MCF 10A (cell line): ENCODE measurements around the gene UNC5A. TPM values are rescaled to one million over a fixed set of nuclear protein-coding genes. Genes with fewer than 3 reads are reported as not detected.

Experiments
- BruUV-seq: library from RNA; stranded (reverse); fragments of 400-500 nt; replicated peaks from 2 replicates; lab custom pipeline; 2021; lab: Mats Ljungman, UMichigan
- CTCF ChIA-PET: fragments of 300-600 bp; sonication (Branson Sonifier 250); formaldehyde crosslinking; extraction: SDS; loops from one replicate; lab custom pipeline; 2021; ENCODE audit warnings: antibody characterized with exemption, inconsistent platforms; lab: Yijun Ruan, JAX
- POLR2A ChIA-PET: fragments of 300-600, 350-650 bp; sonication (Branson Sonifier 250); formaldehyde crosslinking; extraction: SDS; loops from one replicate; lab custom pipeline; 2020; ENCODE audit warnings: antibody characterized with exemption, inconsistent platforms; lab: Yijun Ruan, JAX
- DNase-seq: peaks from one replicate; pipeline ENCODE4 v3.0.0-alpha.2; 2018; ENCODE audit not compliant: unreplicated experiment
- H3K27ac Mint-ChIP-seq: one replicate; pipeline ENCODE4 v1.8.0; 2022; ENCODE audit warnings: mild to moderate bottlenecking, low read depth, mixed read lengths; ENCODE audit not compliant: unreplicated experiment
- H3K27me3 Mint-ChIP-seq: one replicate; pipeline ENCODE4 v1.8.0; 2022; ENCODE audit warnings: mixed read lengths; ENCODE audit not compliant: insufficient read depth, unreplicated experiment
- H3K36me3 Mint-ChIP-seq: one replicate; pipeline ENCODE4 v1.8.0; 2022; ENCODE audit warnings: mild to moderate bottlenecking, moderate library complexity, mixed read lengths; ENCODE audit not compliant: insufficient read depth, unreplicated experiment
- H3K4me1 Mint-ChIP-seq: one replicate; pipeline ENCODE4 v1.8.0; 2022; ENCODE audit warnings: mixed read lengths; ENCODE audit not compliant: insufficient read depth, unreplicated experiment
- H3K4me3 Mint-ChIP-seq: one replicate; pipeline ENCODE4 v1.8.0; 2022; ENCODE audit warnings: mild to moderate bottlenecking, moderate library complexity, mixed read lengths; ENCODE audit not compliant: unreplicated experiment
- H3K9me3 Mint-ChIP-seq: one replicate; pipeline ENCODE4 v1.8.0; 2022; ENCODE audit warnings: mixed read lengths; ENCODE audit not compliant: unreplicated experiment
- CTCF ChIP-seq: fragments of 200-600 bp; IDR thresholded peaks from one replicate; pipeline ENCODE4 v1.8.0; 2022; ENCODE audit warnings: antibody characterized with exemption, mild to moderate bottlenecking; ENCODE audit not compliant: unreplicated experiment
- intact Hi-C: fragments of 100-400 bp; cut with micrococcal nuclease; formaldehyde crosslinking; loops from 2 replicates; pipeline ENCODE4 v1.14.1; 2022
- total RNA-seq: library from RNA; stranded (reverse); gene quantifications from 2 replicates; pipeline ENCODE4 v1.2.3, GENCODE V29; 2022

The UNC5A gene
- total RNA-seq, 1 experiment from 2014 or later = 0.51 TPM

- Mint-ChIP-seq H3K36me3 (peaks cover 50% of the 10 kb centered on the region), H3K27me3 (no peaks in the 10 kb centered on the region), H3K27ac (no peak overlapping the region), H3K9me3 (no peaks in the 10 kb centered on the region), H3K4me1 (peaks cover 5% of the 10 kb centered on the region), H3K4me3 (no peak overlapping the region)
- no TSS peak for BruUV-seq
- no peak for DNase-seq
- TF ChIP-seq CTCF = no peak
- ChIA-PET POLR2A (interaction anchor here (0.5 to 0.6 kb wide), 2 partner anchors 120 to 437 kb away, joined by 3 read pairs; no protein-coding TSS in a partner anchor), CTCF (interaction anchor here (0.6 to 4.4 kb wide), 2 partner anchors 261 to 275 kb away, joined by 3 to 23 read pairs; no protein-coding TSS in a partner anchor)
- intact Hi-C loops = no loop called here
Observed at GRCh38 chr5:176921714-176922113, 111.4 kb downstream of the UNC5A start.

DNA sequence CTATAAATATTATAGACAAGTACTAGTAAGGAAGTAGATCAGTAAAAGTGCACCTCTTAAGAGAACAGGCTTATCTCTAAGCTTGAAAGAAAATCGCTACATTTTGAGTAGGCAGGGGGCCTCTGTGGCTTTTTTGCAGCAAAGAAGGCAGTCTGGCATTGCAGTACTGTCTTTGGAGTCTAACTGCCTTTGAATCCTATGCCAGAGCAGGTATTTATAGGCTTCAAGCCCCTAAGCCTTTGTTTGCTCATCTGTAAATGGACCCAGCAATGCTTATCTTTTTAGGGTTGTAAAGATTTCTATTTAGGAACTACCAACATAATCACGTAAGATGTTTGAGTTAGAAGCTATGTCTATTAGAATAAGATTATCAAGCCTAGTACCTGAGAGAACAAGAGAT is 112.5 kb downstream of the UNC5A start:
- CTCF ChIA-PET = interaction anchor here (0.7 to 4.4 kb wide), 5 partner anchors 85 to 1389 kb away, joined by 3 to 23 read pairs (median 3); no protein-coding TSS in a partner anchor
- H3K36me3 Mint-ChIP-seq = peaks cover 44% of the 10 kb centered on the region
- H3K4me1 Mint-ChIP-seq = peaks cover 5% of the 10 kb centered on the region
- POLR2A ChIA-PET = interaction anchor here (0.7 kb wide), 1 partner anchor 37 kb away, joined by 3 read pairs; no protein-coding TSS in a partner anchor
- no peaks in the 10 kb centered on the region for H3K27me3 Mint-ChIP-seq
- BruUV-seq = no TSS peak
- no peak for DNase-seq
- no peak overlapping the region for H3K4me3 Mint-ChIP-seq
- intact Hi-C loops = no loop called here
- no peak overlapping the region for H3K27ac Mint-ChIP-seq
- no peaks in the 10 kb centered on the region for H3K9me3 Mint-ChIP-seq
- TF ChIP-seq CTCF = no peak

DNA sequence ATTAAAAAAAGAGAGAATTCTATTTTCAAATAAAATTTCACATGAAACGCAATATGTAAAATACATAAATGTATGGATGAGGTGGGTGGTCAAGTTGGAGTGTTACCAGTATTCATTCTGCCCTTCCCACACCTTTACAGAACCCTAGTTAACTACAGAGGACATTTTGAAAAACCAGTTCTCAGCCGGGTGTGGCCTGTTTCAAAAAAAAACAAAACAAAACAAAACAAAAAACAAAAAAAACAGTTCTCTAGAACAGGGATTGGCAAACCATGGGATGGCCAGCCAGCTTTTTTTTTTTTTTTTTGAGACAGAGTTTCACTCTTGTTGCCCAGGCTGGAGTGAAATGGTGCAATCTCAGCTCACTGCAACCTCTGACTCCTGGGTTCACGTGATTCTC is 117.2 kb downstream of the UNC5A start:
- Mint-ChIP-seq H3K36me3 (peaks cover 74% of the 10 kb centered on the region), H3K27ac (no peak overlapping the region), H3K4me3 (no peak overlapping the region), H3K27me3 (no peaks in the 10 kb centered on the region), H3K4me1 (no peaks in the 10 kb centered on the region), H3K9me3 (no peaks in the 10 kb centered on the region)
- peak; percentile 13 for DNase-seq
- TF ChIP-seq CTCF = no peak
- intact Hi-C loops = no loop called here
- POLR2A ChIA-PET = no interaction called here
- no TSS peak for BruUV-seq
- CTCF ChIA-PET = interaction anchor here (1.0 to 2.6 kb wide), 2 partner anchors 16 to 267 kb away, joined by 3 to 20 read pairs; no protein-coding TSS in a partner anchor

DNA sequence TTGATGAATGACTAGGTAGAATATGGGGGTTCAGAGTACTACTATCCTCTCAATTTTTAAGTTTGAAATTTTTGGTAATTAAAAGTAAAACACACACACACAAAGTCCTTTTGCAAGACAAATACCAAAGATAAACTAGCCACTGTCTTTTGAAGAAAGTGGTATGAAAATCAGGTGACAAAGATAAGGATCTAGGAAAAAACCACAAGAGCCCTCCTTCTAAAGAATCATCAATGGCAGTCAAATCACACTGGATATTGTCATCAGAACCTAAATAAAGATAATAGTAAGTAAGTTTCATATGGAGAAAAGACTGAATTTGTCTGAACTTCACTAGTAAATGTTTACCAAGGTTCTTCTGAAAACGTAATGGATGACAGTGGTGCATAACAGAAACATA is 119.3 kb downstream of the UNC5A start:
- Mint-ChIP-seq H3K36me3 (peaks cover 77% of the 10 kb centered on the region), H3K4me3 (no peak overlapping the region), H3K4me1 (no peaks in the 10 kb centered on the region), H3K9me3 (no peaks in the 10 kb centered on the region), H3K27me3 (no peaks in the 10 kb centered on the region), H3K27ac (no peak overlapping the region)
- TF ChIP-seq CTCF = no peak
- CTCF ChIA-PET = interaction anchor here (0.6 to 2.3 kb wide), 4 partner anchors 10 to 1380 kb away, joined by 3 to 7 read pairs (median 4); no protein-coding TSS in a partner anchor
- no peak for DNase-seq
- intact Hi-C loops = no loop called here
- POLR2A ChIA-PET = no interaction called here
- no TSS peak for BruUV-seq

Other genes starting within 250 kb of the UNC5A start
- 3.0 and 3.7 TPM in 2 replicates for gene GPRIN1, start 200.4 kb upstream of the UNC5A start, total RNA-seq
- gene SNCB, start 180.0 kb upstream of the UNC5A start, total RNA-seq = not detected in 2 replicates
- gene EIF4E1B, start 179.9 kb upstream of the UNC5A start, total RNA-seq = not detected in 2 replicates
- 36.7 and 47.5 TPM in 2 replicates for gene TSPAN17, start 163.1 kb upstream of the UNC5A start, total RNA-seq
- not detected in 2 replicates for gene HK3, start 88.8 kb downstream of the UNC5A start, total RNA-seq
- 79.3 and 96.3 TPM in 2 replicates for gene UIMC1, start 196.2 kb downstream of the UNC5A start, total RNA-seq
- gene ZNF346, start 212.1 kb downstream of the UNC5A start, total RNA-seq = 32.5 and 36.6 TPM in 2 replicates